Esophagus squamous epithelium (tissue), 5 donors: ENCODE data around the gene ERLIN1. TPM values are rescaled to one million over a fixed set of nuclear protein-coding genes. Genes with fewer than 3 reads are reported as not detected.
"Not testable (repeated sequence)": the region's sequence is repeated elsewhere in the genome, so short reads cannot be mapped to it uniquely, and the experiment has no call there.

ENCODE experiments used
- DNase-seq: peaks from one replicate; lab custom pipeline; 2025; lab: John Stamatoyannopoulos, UW
- H3K27ac ChIP-seq, 4 donors: fragments of 200-600 bp; sonication (generic); one replicate each; pipeline ENCODE4 v1.5.1; 2016 to 2019; ENCODE audit warnings: mild to moderate bottlenecking in 1 of 4
- H3K27me3 ChIP-seq, 4 donors: fragments of 200-600 bp; sonication (generic); 1 replicate in 3 of 4; 2 replicates in 1 of 4; pipeline versions ENCODE4 v1.5.1 to v1.6.0; 2017 to 2021; ENCODE audit warnings: antibody characterized with exemption in 1 of 4
- H3K36me3 ChIP-seq, 3 donors: fragments of 200-600 bp; sonication (generic); one replicate each; pipeline ENCODE4 v1.5.1; 2016 to 2019
- H3K4me1 ChIP-seq, 3 donors: fragments of 200-600 bp; sonication (generic); one replicate each; pipeline ENCODE4 v1.5.1; 2017 to 2019
- H3K4me3 ChIP-seq, 4 donors: fragments of 200-600 bp; sonication (generic); 1 replicate in 3 of 4; 2 replicates in 1 of 4; pipeline ENCODE4 v1.5.1; 2016 to 2019; ENCODE audit warnings: mild to moderate bottlenecking in 2 of 4, moderate library complexity in 1 of 4
- H3K9me3 ChIP-seq, 3 donors: fragments of 200-600 bp; sonication (generic); one replicate each; pipeline ENCODE4 v1.5.1; 2016 to 2019
- POLR2A ChIP-seq, 4 donors: fragments of 450-650 bp; IDR thresholded peaks; one replicate each; pipeline ENCODE4 v1.6.1; 2017; ENCODE audit warnings: antibody characterized with exemption in 4 of 4, mild to moderate bottlenecking in 4 of 4, moderate library complexity in 3 of 4
- WGBS, 2 donors: methylation state at CpG; one replicate each; pipeline ENCODE4 v1.1.5; 2018; 5-methylcytosine and 5-hydroxymethylcytosine counted together
- intact Hi-C: fragments of 100-400 bp; cut with DNase I; formaldehyde crosslinking; loops from one replicate; pipeline ENCODE4 v1.15.0; 2022
- total RNA-seq, 4 donors: library from RNA; depleted of rRNA; stranded (reverse); fragments of >200 nt; gene quantifications; one replicate each; pipeline ENCODE4 v1.1.0, GENCODE V29; 2016
- TF ChIP-seq, protein P1 (sequence below), 6 experiments: fragments of 450-650 bp in 4 of 6; fragments of 200-600 bp in 2 of 6; sonication (generic) in 2 of 6; IDR thresholded peaks; one replicate each; pipeline ENCODE4 v1.5.1; 2016 to 2019; ENCODE audit warnings: antibody characterized with exemption in 6 of 6, mild to moderate bottlenecking in 4 of 6, moderate library complexity in 4 of 6
- donor health status: DM: yes; HTN: yes; CAD: no.

ERLIN1 gene
- total RNA-seq, 4 donors from 2014 or later, result 27.7 to 33.3 (median 29.5) TPM

DNA sequence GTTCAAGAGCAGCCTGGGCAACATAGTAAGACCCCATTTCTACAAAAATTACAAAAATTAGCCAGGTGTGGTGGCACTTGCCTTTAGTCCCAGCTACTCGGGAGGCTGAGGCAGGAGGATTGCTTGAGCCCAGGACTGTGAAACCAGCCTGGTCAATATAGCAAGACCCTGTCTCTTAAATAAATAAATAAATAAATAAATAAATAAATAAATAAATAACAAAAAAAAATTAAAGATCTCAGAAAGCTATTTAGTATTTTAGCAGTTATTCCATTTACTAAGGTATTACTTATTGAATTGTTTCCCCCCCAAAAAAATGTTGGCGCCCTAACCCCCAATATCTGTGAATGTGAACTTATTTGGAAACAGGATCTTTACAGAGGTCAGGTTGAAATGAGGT lies 53.4 kb downstream of the ERLIN1 start:
- Histone ChIP-seq H3K4me3 (no peak overlapping the region), H3K27me3 (peaks cover 0 to 7% (median 0%) of the 10 kb centered on the region in 4 donors), H3K9me3 (peaks cover 0 to 13% (median 0%) of the 10 kb centered on the region in 3 donors), H3K36me3 (no peaks in the 10 kb centered on the region), H3K27ac (no peak overlapping the region), H3K4me1 (no peaks in the 10 kb centered on the region)
- no peak for DNase-seq
- no peak for TF ChIP-seq POLR2A (IDR thresholded peaks at IDR 0.05)
- TF ChIP-seq, protein P1, sequence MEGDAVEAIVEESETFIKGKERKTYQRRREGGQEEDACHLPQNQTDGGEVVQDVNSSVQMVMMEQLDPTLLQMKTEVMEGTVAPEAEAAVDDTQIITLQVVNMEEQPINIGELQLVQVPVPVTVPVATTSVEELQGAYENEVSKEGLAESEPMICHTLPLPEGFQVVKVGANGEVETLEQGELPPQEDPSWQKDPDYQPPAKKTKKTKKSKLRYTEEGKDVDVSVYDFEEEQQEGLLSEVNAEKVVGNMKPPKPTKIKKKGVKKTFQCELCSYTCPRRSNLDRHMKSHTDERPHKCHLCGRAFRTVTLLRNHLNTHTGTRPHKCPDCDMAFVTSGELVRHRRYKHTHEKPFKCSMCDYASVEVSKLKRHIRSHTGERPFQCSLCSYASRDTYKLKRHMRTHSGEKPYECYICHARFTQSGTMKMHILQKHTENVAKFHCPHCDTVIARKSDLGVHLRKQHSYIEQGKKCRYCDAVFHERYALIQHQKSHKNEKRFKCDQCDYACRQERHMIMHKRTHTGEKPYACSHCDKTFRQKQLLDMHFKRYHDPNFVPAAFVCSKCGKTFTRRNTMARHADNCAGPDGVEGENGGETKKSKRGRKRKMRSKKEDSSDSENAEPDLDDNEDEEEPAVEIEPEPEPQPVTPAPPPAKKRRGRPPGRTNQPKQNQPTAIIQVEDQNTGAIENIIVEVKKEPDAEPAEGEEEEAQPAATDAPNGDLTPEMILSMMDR (IDR thresholded peaks at IDR 0.05), result no peak
- intact Hi-C loops, result no loop called here
- 89 to 93% methylated on average over 2 of the region's 2 CpGs for WGBS, 2 donors

DNA sequence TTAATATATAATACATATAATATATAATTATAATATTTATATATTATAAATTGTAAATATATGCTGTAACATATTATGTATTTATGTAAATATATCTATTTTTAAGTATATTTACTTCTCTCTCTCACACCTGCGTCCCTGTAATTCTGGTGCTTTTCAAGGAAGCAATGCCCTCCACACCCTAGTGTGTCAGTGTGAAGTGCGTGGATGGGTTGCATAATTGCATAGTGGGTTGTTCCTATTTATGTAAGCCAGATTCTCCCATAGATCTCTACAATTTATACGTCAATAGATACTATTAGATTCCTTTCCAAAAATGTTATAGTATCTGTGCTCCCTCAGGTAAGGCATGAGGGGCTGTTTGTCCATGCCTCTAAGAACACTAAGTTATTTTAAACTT lies 54.3 kb downstream of the ERLIN1 start:
- peaks cover 0 to 13% (median 0%) of the 10 kb centered on the region in 3 donors for H3K9me3 ChIP-seq
- H3K27me3 ChIP-seq, result peaks cover 0 to 7% (median 0%) of the 10 kb centered on the region in 4 donors
- TF ChIP-seq POLR2A (IDR thresholded peaks at IDR 0.05), result no peak
- TF ChIP-seq, protein P1 (IDR thresholded peaks at IDR 0.05), result no peak
- H3K27ac ChIP-seq, result no peak overlapping the region
- no peak overlapping the region for H3K4me3 ChIP-seq
- DNase-seq, result no peak
- intact Hi-C loops, result no loop called here
- H3K36me3 ChIP-seq, result no peaks in the 10 kb centered on the region
- H3K4me1 ChIP-seq, result no peaks in the 10 kb centered on the region
- 69 to 75% methylated on average over 3 of the region's 3 CpGs for WGBS, 2 donors

GRCh38 chr10:100130831-100131230 lies 55.0 kb downstream of the ERLIN1 start:
- DNase-seq, result no peak
- 39 to 49% methylated on average over 3 to 6 of the region's 7 CpGs for WGBS, 2 donors
- Histone ChIP-seq H3K4me1 (no peaks in the 10 kb centered on the region), H3K27me3 (peaks cover 0 to 7% (median 0%) of the 10 kb centered on the region in 4 donors), H3K4me3 (no peak overlapping the region), H3K27ac (no peak overlapping the region), H3K9me3 (peaks cover 0 to 13% (median 0%) of the 10 kb centered on the region in 3 donors), H3K36me3 (no peaks in the 10 kb centered on the region)
- TF ChIP-seq, protein P1 (IDR thresholded peaks at IDR 0.05), result no peak
- no peak for TF ChIP-seq POLR2A (IDR thresholded peaks at IDR 0.05)
- intact Hi-C loops, result no loop called here

- peaks cover 0 to 6% (median 0%) of the 10 kb centered on the region in 3 donors for H3K9me3 ChIP-seq
- 65 to 70% methylated on average over 7 to 9 of the region's 9 CpGs for WGBS, 2 donors
- no peaks in the 10 kb centered on the region for H3K36me3 ChIP-seq
- no peaks in the 10 kb centered on the region for H3K4me1 ChIP-seq
- peaks cover 0 to 7% (median 0%) of the 10 kb centered on the region in 4 donors for H3K27me3 ChIP-seq
- H3K4me3 ChIP-seq, result no peak overlapping the region
- intact Hi-C loops, result no loop called here
- H3K27ac ChIP-seq, result no peak overlapping the region
- no peak for DNase-seq
- no peak for TF ChIP-seq POLR2A (IDR thresholded peaks at IDR 0.05)
- TF ChIP-seq, protein P1 (IDR thresholded peaks at IDR 0.05), result no peak
Observed at GRCh38 chr10:100129424-100129823, 56.4 kb downstream of the ERLIN1 start.

GRCh38 chr10:100128951-100129350 lies 56.9 kb downstream of the ERLIN1 start:
- Histone ChIP-seq H3K27me3 (peaks cover 0 to 7% (median 0%) of the 10 kb centered on the region in 4 donors), H3K9me3 (peaks cover 0 to 1% (median 0%) of the 10 kb centered on the region in 3 donors), H3K27ac (no peak overlapping the region), H3K4me3 (no peak overlapping the region), H3K36me3 (no peaks in the 10 kb centered on the region), H3K4me1 (no peaks in the 10 kb centered on the region)
- 70 to 74% methylated on average over 8 of the region's 8 CpGs for WGBS, 2 donors
- no peak for TF ChIP-seq POLR2A (IDR thresholded peaks at IDR 0.05)
- TF ChIP-seq, protein P1 (IDR thresholded peaks at IDR 0.05), result no peak
- DNase-seq, result no peak
- intact Hi-C loops, result no loop called here

DNA sequence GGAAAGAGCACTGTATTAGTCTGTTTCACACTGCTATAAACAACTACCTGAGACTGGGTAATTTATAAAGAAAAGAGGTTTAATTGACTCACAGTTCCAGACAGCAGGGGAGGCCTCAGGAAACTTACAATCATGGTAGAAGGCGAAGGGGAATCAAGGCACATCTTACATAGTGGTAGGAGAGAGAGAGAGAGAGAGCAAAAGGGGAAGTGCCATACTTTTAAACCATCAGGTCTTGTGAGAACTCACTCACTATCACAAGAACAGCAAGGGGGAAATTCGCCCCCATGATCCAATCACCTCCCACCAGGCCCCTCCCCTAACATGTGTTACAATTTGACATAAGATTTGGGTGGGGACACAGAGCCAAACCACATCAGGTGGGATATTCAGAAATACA lies 60.5 kb downstream of the ERLIN1 start:
- intact Hi-C loops, H3K27me3 ChIP-seq, H3K27ac ChIP-seq, H3K9me3 ChIP-seq, H3K36me3 ChIP-seq, H3K4me3 ChIP-seq, H3K4me1 ChIP-seq, DNase-seq: not testable (repeated sequence)
- 71 to 79% methylated on average over 2 of the region's 2 CpGs for WGBS, 2 donors
